CD14-positive monocyte (primary cell): ENCODE results near the gene PCDHGA6. TPM values are rescaled to one million over a fixed set of nuclear protein-coding genes. Genes with fewer than 3 reads are reported as not detected.
"Not testable (repeated sequence)": the region's sequence is repeated elsewhere in the genome, so short reads cannot be mapped to it uniquely, and the experiment has no call there.

Experiments
- DNase-seq, 3 donors: peaks; one replicate each; pipeline ENCODE4 v3.0.0-alpha.2; 2011 to 2022
- H2AFZ ChIP-seq: 2 replicates; pipeline ENCODE4 v1.6.0; 2012; ENCODE audit warnings: mild to moderate bottlenecking, low read depth, low read length, inconsistent platforms; ENCODE audit not compliant: insufficient read depth, poor library complexity, severe bottlenecking
- H3K27ac ChIP-seq, 2 donors: 1 replicate in 1 of 2; 2 replicates in 1 of 2; pipeline ENCODE4 v1.5.1; 2012 to 2013; ENCODE audit warnings: low read length in 2 of 2, control low read depth in 1 of 2, inconsistent platforms in 1 of 2, low read depth in 1 of 2, mild to moderate bottlenecking in 1 of 2
- H3K27me3 ChIP-seq, 2 donors: one replicate each; pipeline versions ENCODE4 v1.6.0 to v1.6.1; 2011 to 2013; ENCODE audit warnings: low read length in 2 of 2; ENCODE audit not compliant: control insufficient read depth in 2 of 2, insufficient read depth in 2 of 2
- H3K36me3 ChIP-seq, 2 donors: replicated peaks in 1 of 2; 1 replicate in 1 of 2; 2 replicates in 1 of 2; pipeline versions ENCODE4 v1.5.1 to v1.6.1; 2012 to 2013; ENCODE audit warnings: low read length in 2 of 2, control low read depth in 1 of 2, inconsistent platforms in 1 of 2, mild to moderate bottlenecking in 1 of 2; ENCODE audit not compliant: insufficient read depth in 2 of 2, control insufficient read depth in 1 of 2
- H3K4me1 ChIP-seq, 2 donors: 1 replicate in 1 of 2; 2 replicates in 1 of 2; pipeline versions ENCODE4 v1.5.1 to v1.6.1; 2012 to 2013; ENCODE audit warnings: low read length in 2 of 2, control low read depth in 1 of 2, inconsistent platforms in 1 of 2, mild to moderate bottlenecking in 1 of 2, moderate library complexity in 1 of 2; ENCODE audit not compliant: insufficient read depth in 2 of 2, control insufficient read depth in 1 of 2
- H3K4me2 ChIP-seq: replicated peaks from 2 replicates; pipeline ENCODE3; 2012; ENCODE audit warnings: low read length, moderate library complexity, mild to moderate bottlenecking; ENCODE audit not compliant: poor library complexity, severe bottlenecking; ENCODE audit errors: extremely low read depth
- H3K4me3 ChIP-seq, 3 experiments: fragments of 200-600 bp in 1 of 3; sonication (generic) in 1 of 3; replicated peaks in 1 of 3; 1 replicate in 2 of 3; 2 replicates in 1 of 3; pipeline ENCODE4 v1.5.1; 2011 to 2013; ENCODE audit warnings: low read length in 3 of 3, mild to moderate bottlenecking in 3 of 3, control low read depth in 2 of 3, low read depth in 2 of 3, inconsistent platforms in 1 of 3, moderate library complexity in 1 of 3
- H3K79me2 ChIP-seq: 2 replicates; pipeline ENCODE4 v1.6.0; 2012; ENCODE audit warnings: mild to moderate bottlenecking, control low read depth, inconsistent platforms, low read length, moderate library complexity; ENCODE audit not compliant: insufficient read depth
- H3K9ac ChIP-seq: 2 replicates; pipeline ENCODE4 v1.6.0; 2017; ENCODE audit warnings: low read length, mild to moderate bottlenecking; ENCODE audit not compliant: insufficient read depth, poor library complexity, severe bottlenecking
- H3K9me3 ChIP-seq, 2 donors: replicated peaks in 1 of 2; 1 replicate in 1 of 2; 2 replicates in 1 of 2; pipeline versions ENCODE4 v1.5.1 to v1.6.1; 2012 to 2013; ENCODE audit warnings: low read length in 2 of 2, control low read depth in 1 of 2; ENCODE audit not compliant: control insufficient read depth in 1 of 2, insufficient read depth in 1 of 2
- H4K20me1 ChIP-seq: 2 replicates; pipeline ENCODE4 v1.6.0; 2012; ENCODE audit warnings: mild to moderate bottlenecking, low read length, control low read depth, moderate library complexity; ENCODE audit not compliant: insufficient read depth
- H3K27ac Mint-ChIP-seq, 7 donors: one replicate each; pipeline ENCODE4 v1.8.0; 2020; ENCODE audit warnings: mild to moderate bottlenecking in 7 of 7, mixed read lengths in 7 of 7, moderate library complexity in 6 of 7, inconsistent platforms in 2 of 7
- H3K27me3 Mint-ChIP-seq, 3 donors: one replicate each; pipeline ENCODE4 v1.8.0; 2021 to 2022; ENCODE audit warnings: low read depth in 3 of 3, mild to moderate bottlenecking in 3 of 3, mixed read lengths in 3 of 3, moderate library complexity in 3 of 3, inconsistent platforms in 1 of 3
- H3K36me3 Mint-ChIP-seq, 2 donors: one replicate each; pipeline ENCODE4 v1.8.0; 2020; ENCODE audit warnings: mixed read lengths in 2 of 2, inconsistent platforms in 1 of 2, mild to moderate bottlenecking in 1 of 2
- H3K4me1 Mint-ChIP-seq: one replicate; pipeline ENCODE4 v1.8.0; 2020; ENCODE audit warnings: mild to moderate bottlenecking, mixed read lengths
- H3K4me3 Mint-ChIP-seq, 2 donors: one replicate each; pipeline ENCODE4 v1.8.0; 2020; ENCODE audit warnings: mild to moderate bottlenecking in 2 of 2, mixed read lengths in 2 of 2, moderate library complexity in 1 of 2
- H3K9me3 Mint-ChIP-seq, 7 donors: one replicate each; pipeline ENCODE4 v1.8.0; 2020 to 2022; ENCODE audit warnings: mixed read lengths in 7 of 7, mild to moderate bottlenecking in 6 of 7, moderate library complexity in 6 of 7, inconsistent platforms in 2 of 7
- WGBS: methylation state at CpG from one replicate; pipeline ENCODE4 v1.1.5; 2013; ENCODE audit warnings: missing lambda C conversion rate; ENCODE audit not compliant: insufficient coverage; 5-methylcytosine and 5-hydroxymethylcytosine counted together
- intact Hi-C, 2 donors: fragments of 100-400 bp; cut with micrococcal nuclease; formaldehyde crosslinking; loops; one replicate each; pipeline versions ENCODE4 v1.15.0 to v1.15.1; 2023
- polyA plus RNA-seq, 3 donors: library from polyadenylated mRNA; depleted of rRNA in 1 of 3; unstranded in 2 of 3; stranded (reverse) in 1 of 3; fragments of 300-500 nt in 2 of 3; fragments of >200 nt in 1 of 3; fragmentation: Illumina TruSeq in 2 of 3; gene quantifications; 1 replicate in 2 of 3; 2 replicates in 1 of 3; pipeline ENCODE4 v1.2.3, GENCODE V29; 2012 to 2021
- TF ChIP-seq, protein P1 (sequence below): fragments of 200-600 bp; IDR thresholded peaks from one replicate; pipeline ENCODE4 v1.8.0; 2022; ENCODE audit warnings: antibody characterized with exemption, mild to moderate bottlenecking

The PCDHGA6 gene
- polyA plus RNA-seq, 3 donors: not detected

DNA sequence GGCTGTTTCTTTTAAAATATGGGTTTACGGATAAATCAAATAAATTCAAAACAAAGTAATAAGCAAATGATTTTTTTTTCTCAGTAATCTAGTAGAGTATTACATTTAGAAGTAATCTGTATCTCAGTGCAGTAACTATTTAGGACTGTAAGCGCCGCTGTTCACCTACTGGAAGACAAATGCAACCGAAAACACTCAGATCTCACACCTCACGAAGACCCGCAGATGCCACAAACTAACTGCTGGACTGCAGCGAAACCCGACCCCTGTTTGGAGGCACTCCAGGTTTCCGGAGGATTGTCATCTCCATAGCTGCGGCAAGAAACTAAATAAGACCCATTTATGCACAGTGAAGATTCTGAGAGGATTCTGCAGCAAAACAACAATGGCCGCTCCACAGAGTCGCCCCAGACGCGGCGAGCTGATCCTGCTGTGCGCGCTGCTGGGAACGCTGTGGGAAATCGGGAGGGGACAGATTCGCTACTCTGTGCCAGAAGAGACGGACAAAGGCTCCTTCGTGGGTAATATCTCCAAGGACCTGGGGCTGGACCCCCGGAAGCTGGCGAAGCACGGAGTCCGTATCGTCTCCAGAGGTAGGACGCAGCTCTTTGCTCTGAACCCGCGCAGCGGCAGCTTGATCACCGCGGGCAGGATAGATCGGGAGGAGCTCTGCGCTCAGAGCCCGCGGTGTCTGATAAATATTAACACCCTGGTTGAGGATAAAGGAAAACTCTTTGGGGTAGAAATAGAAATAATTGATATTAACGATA is 18.9 kb downstream of the PCDHGA6 start, which contains the start of gene PCDHGA8:
PCDHGA8 (plus strand) TSS at position 205 of the 770 bp plus-strand sequence; CDS start at position 386, 181 bp downstream.
- Histone ChIP-seq H3K27me3 (peaks cover 53 to 97% of the 10 kb centered on the region in 2 donors), H3K27ac (no peak within 1 kb of the TSS), H3K36me3 (no peaks in the 10 kb centered on the region), H3K4me3 (no peak within 1 kb of the TSS), H3K79me2 (no peaks in the 10 kb centered on the region), H2AFZ (no peak within 1 kb of the TSS), H3K9ac (no peak within 1 kb of the TSS), H4K20me1 (no peaks in the 10 kb centered on the region), H3K4me1 (no peaks in the 10 kb centered on the region), H3K9me3 (peaks cover 50 to 92% of the 10 kb centered on the region in 2 donors), H3K4me2 (no peak within 1 kb of the TSS)
- DNase-seq: no peak
- Mint-ChIP-seq H3K4me1 (peaks cover 5% of the 10 kb centered on the region), H3K36me3 (peaks cover 7 to 12% of the 10 kb centered on the region in 2 donors), H3K9me3 (peaks cover 41 to 79% (median 64%) of the 10 kb centered on the region in 7 donors), H3K4me3 (peak within 1 kb of the TSS; percentile 42 to 69), H3K27me3 (peaks cover 59 to 88% (median 84%) of the 10 kb centered on the region in 3 donors), H3K27ac (no peak within 1 kb of the TSS)
- WGBS: 31% methylated on average over 23 of the region's 38 CpGs
- TF ChIP-seq, protein P1, sequence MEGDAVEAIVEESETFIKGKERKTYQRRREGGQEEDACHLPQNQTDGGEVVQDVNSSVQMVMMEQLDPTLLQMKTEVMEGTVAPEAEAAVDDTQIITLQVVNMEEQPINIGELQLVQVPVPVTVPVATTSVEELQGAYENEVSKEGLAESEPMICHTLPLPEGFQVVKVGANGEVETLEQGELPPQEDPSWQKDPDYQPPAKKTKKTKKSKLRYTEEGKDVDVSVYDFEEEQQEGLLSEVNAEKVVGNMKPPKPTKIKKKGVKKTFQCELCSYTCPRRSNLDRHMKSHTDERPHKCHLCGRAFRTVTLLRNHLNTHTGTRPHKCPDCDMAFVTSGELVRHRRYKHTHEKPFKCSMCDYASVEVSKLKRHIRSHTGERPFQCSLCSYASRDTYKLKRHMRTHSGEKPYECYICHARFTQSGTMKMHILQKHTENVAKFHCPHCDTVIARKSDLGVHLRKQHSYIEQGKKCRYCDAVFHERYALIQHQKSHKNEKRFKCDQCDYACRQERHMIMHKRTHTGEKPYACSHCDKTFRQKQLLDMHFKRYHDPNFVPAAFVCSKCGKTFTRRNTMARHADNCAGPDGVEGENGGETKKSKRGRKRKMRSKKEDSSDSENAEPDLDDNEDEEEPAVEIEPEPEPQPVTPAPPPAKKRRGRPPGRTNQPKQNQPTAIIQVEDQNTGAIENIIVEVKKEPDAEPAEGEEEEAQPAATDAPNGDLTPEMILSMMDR: peak; percentile 12
- intact Hi-C loops: no loop called here

- H3K9me3 ChIP-seq: peaks cover 51 to 91% of the 10 kb centered on the region in 2 donors
- peaks cover 52 to 97% of the 10 kb centered on the region in 2 donors for H3K27me3 ChIP-seq
- peaks cover 62 to 89% (median 86%) of the 10 kb centered on the region in 3 donors for H3K27me3 Mint-ChIP-seq
Observed at GRCh38 chr5:141393267-141393666, 19.6 kb downstream of the PCDHGA6 start.

GRCh38 chr5:141394401-141395187 is 20.9 kb downstream of the PCDHGA6 start:
- Histone ChIP-seq H3K27me3 (peaks cover 54 to 97% of the 10 kb centered on the region in 2 donors), H3K9me3 (peaks cover 50 to 91% of the 10 kb centered on the region in 2 donors)

More at GRCh38 chr5:141393267-141393666, 19.6 kb downstream of the PCDHGA6 start:
- H4K20me1 ChIP-seq: no peaks in the 10 kb centered on the region
- intact Hi-C loops: no loop called here
- no peak for DNase-seq
- no peak overlapping the region for H2AFZ ChIP-seq
- H3K27ac ChIP-seq: no peak overlapping the region
- Mint-ChIP-seq H3K27ac (no peak overlapping the region), H3K36me3 (peaks cover 7 to 12% of the 10 kb centered on the region in 2 donors), H3K9me3 (peaks cover 41 to 79% (median 64%) of the 10 kb centered on the region in 7 donors), H3K4me3 (peak overlapping the region in 1 of 2 donors; percentile 69), H3K4me1 (peaks cover 5% of the 10 kb centered on the region)
- 45% methylated on average over 15 of the region's 21 CpGs for WGBS
- TF ChIP-seq, protein P1: no peak
- H3K4me3 ChIP-seq: no peak overlapping the region
- H3K79me2 ChIP-seq: no peaks in the 10 kb centered on the region
- H3K4me2 ChIP-seq: no peak overlapping the region
- no peak overlapping the region for H3K9ac ChIP-seq
- H3K4me1 ChIP-seq: no peaks in the 10 kb centered on the region
- no peaks in the 10 kb centered on the region for H3K36me3 ChIP-seq

More at GRCh38 chr5:141394401-141395187, 20.9 kb downstream of the PCDHGA6 start:
- H3K27me3 Mint-ChIP-seq: peaks cover 64 to 89% (median 86%) of the 10 kb centered on the region in 3 donors
- intact Hi-C loops, H3K4me1 Mint-ChIP-seq, H3K4me1 ChIP-seq, DNase-seq, H3K27ac ChIP-seq, H3K27ac Mint-ChIP-seq, H2AFZ ChIP-seq, H4K20me1 ChIP-seq, H3K36me3 ChIP-seq, H3K79me2 ChIP-seq, H3K4me3 ChIP-seq, H3K9ac ChIP-seq, H3K4me2 ChIP-seq: not testable (repeated sequence)
- peaks cover 39 to 79% (median 64%) of the 10 kb centered on the region in 7 donors for H3K9me3 Mint-ChIP-seq
- 30% methylated on average over 30 of the region's 53 CpGs for WGBS
- H3K36me3 Mint-ChIP-seq: peaks cover 7 to 11% of the 10 kb centered on the region in 2 donors
- H3K4me3 Mint-ChIP-seq: peak overlapping the region in 1 of 2 donors; percentile 72
